ENCODE measurements around the gene PDE2A.

The PDE2A gene

DNA sequence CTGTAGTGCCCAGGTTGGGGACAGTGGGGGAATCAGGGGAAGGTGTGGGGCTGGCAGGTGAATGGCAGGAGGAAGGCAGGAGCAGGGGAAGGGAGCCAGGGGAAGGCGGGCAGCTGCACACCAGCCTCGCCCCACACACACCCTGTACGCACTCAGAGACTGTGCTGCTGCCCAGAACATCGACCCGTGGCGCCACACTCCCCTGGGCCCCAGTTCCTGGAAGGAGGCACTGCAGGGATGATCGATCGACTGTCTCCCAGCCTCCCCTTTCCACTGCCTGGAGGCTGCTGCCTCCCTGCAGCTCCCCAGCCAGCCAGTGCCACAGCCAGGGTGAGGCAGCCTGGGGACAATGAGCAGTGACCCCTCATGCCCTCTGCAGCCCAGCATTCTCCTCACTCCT lies 19.2 kb downstream of the PDE2A start:
- in situ Hi-C loops (cut with HindIII; ENCODE audit: low sequenced_read_pairs), result no loop called here
- H3K4me3 ChIP-seq (ENCODE audit: low read depth, low read length), result no peak overlapping the region
- TF ChIP-seq, protein P1, sequence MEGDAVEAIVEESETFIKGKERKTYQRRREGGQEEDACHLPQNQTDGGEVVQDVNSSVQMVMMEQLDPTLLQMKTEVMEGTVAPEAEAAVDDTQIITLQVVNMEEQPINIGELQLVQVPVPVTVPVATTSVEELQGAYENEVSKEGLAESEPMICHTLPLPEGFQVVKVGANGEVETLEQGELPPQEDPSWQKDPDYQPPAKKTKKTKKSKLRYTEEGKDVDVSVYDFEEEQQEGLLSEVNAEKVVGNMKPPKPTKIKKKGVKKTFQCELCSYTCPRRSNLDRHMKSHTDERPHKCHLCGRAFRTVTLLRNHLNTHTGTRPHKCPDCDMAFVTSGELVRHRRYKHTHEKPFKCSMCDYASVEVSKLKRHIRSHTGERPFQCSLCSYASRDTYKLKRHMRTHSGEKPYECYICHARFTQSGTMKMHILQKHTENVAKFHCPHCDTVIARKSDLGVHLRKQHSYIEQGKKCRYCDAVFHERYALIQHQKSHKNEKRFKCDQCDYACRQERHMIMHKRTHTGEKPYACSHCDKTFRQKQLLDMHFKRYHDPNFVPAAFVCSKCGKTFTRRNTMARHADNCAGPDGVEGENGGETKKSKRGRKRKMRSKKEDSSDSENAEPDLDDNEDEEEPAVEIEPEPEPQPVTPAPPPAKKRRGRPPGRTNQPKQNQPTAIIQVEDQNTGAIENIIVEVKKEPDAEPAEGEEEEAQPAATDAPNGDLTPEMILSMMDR (IDR thresholded peaks at IDR 0.05; ENCODE audit: low read depth, low read length), result no peak
- DNase-seq (ENCODE audit: low read depth, low spot score), result no peak

- no peak overlapping the region for H3K4me3 ChIP-seq (ENCODE audit: low read depth, low read length)
- no peak for DNase-seq (ENCODE audit: low read depth, low spot score)
- in situ Hi-C loops (cut with HindIII; ENCODE audit: low sequenced_read_pairs), result no loop called here
- TF ChIP-seq, protein P1 (IDR thresholded peaks at IDR 0.05; ENCODE audit: low read depth, low read length), result no peak
Observed at GRCh38 chr11:72653649-72654048, 20.6 kb downstream of the PDE2A start.

GRCh38 chr11:72652873-72653630 lies 21.2 kb downstream of the PDE2A start:
- no peak for DNase-seq (ENCODE audit: low read depth, low spot score)
- TF ChIP-seq, protein P1 (IDR thresholded peaks at IDR 0.05; ENCODE audit: low read depth, low read length), result no peak
- in situ Hi-C loops (cut with HindIII; ENCODE audit: low sequenced_read_pairs), result no loop called here

GRCh38 chr11:72652133-72652532 lies 22.1 kb downstream of the PDE2A start:
- TF ChIP-seq, protein P1 (IDR thresholded peaks at IDR 0.05; ENCODE audit: low read depth, low read length), result no peak
- no peak for DNase-seq (ENCODE audit: low read depth, low spot score)
- H3K4me3 ChIP-seq (ENCODE audit: low read depth, low read length), result no peak overlapping the region
- in situ Hi-C loops (cut with HindIII; ENCODE audit: low sequenced_read_pairs), result no loop called here

More at GRCh38 chr11:72652873-72653630, 21.2 kb downstream of the PDE2A start:
- H3K4me3 ChIP-seq (ENCODE audit: low read depth, low read length), result no peak overlapping the region

DNA sequence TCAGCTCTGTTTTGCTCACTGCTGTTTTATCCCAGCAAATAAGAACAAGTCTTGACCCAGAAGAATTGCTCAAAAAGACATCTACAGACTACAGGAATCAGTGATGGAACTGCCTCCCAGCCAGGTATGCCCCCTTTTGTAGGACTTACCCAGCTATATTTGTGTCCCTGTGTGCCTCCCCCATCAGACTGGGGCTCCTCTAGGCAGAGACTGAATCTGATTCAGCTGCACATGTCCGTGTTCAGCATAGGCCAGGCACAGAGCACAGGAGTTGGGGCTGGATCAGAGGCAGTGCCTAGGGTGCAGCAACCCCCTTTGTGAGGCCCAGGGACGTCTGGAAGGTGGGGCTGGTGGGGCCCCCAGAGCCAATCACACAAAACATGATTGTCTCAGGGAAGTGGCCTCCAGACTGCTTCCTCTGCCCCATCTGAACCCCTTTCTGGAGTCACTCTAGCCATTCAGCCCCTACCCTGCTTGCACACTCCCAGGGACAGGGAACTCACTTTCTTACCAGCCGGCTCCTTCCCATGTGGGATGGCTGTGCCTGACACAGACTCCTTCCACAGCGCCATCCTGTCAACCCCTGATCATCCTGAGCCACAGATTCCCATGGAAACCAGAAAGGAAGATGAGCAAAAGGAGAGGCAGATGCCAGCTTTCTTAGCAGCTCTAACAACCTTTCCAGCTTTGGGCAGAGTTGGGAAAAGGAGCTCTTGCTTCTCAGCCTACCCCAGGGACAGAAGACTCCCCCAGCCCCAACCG lies 24.8 kb downstream of the PDE2A start:
- TF ChIP-seq, protein P1 (IDR thresholded peaks at IDR 0.05; ENCODE audit: low read depth, low read length), result no peak
- in situ Hi-C loops (cut with HindIII; ENCODE audit: low sequenced_read_pairs), result no loop called here

GRCh38 chr11:72648384-72649136 lies 25.7 kb downstream of the PDE2A start:
- no peak for DNase-seq (ENCODE audit: low read depth, low spot score)
- H3K4me3 ChIP-seq (ENCODE audit: low read depth, low read length), result no peak overlapping the region
- in situ Hi-C loops (cut with HindIII; ENCODE audit: low sequenced_read_pairs), result no loop called here
- TF ChIP-seq, protein P1 (IDR thresholded peaks at IDR 0.05; ENCODE audit: low read depth, low read length), result no peak

More for the DNA sequence above, 24.8 kb downstream of the PDE2A start:
- DNase-seq (ENCODE audit: low read depth, low spot score), result no peak
- no peak overlapping the region for H3K4me3 ChIP-seq (ENCODE audit: low read depth, low read length)

Measured in astrocyte of the spinal cord (primary cell).